ENCODE results near the gene NUP210L.

DNA sequence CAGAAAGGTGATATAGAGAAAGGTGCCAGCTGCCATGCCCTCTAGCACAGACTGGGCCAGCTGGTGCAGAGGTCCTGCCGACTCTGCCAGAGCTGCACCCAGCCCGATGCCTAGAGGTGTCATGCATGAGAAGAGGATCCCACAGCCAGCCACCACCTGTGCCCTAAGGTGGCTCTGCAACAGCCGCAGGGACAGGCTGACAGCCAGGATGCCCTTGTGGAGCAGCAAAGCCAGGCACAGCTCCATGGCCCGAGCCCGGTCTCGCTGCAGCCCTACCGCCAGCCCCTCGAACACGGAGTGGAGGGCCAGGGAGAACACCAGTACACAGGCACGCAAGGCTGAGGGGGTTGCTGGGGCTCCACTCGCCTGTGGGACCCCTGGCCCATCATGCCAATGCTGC is 194.7 kb downstream of the NUP210L start:
- TF ChIP-seq, protein P1, sequence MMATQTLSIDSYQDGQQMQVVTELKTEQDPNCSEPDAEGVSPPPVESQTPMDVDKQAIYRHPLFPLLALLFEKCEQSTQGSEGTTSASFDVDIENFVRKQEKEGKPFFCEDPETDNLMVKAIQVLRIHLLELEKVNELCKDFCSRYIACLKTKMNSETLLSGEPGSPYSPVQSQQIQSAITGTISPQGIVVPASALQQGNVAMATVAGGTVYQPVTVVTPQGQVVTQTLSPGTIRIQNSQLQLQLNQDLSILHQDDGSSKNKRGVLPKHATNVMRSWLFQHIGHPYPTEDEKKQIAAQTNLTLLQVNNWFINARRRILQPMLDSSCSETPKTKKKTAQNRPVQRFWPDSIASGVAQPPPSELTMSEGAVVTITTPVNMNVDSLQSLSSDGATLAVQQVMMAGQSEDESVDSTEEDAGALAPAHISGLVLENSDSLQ (IDR thresholded peaks at IDR 0.05), result no peak
- TF ChIP-seq, protein P2, sequence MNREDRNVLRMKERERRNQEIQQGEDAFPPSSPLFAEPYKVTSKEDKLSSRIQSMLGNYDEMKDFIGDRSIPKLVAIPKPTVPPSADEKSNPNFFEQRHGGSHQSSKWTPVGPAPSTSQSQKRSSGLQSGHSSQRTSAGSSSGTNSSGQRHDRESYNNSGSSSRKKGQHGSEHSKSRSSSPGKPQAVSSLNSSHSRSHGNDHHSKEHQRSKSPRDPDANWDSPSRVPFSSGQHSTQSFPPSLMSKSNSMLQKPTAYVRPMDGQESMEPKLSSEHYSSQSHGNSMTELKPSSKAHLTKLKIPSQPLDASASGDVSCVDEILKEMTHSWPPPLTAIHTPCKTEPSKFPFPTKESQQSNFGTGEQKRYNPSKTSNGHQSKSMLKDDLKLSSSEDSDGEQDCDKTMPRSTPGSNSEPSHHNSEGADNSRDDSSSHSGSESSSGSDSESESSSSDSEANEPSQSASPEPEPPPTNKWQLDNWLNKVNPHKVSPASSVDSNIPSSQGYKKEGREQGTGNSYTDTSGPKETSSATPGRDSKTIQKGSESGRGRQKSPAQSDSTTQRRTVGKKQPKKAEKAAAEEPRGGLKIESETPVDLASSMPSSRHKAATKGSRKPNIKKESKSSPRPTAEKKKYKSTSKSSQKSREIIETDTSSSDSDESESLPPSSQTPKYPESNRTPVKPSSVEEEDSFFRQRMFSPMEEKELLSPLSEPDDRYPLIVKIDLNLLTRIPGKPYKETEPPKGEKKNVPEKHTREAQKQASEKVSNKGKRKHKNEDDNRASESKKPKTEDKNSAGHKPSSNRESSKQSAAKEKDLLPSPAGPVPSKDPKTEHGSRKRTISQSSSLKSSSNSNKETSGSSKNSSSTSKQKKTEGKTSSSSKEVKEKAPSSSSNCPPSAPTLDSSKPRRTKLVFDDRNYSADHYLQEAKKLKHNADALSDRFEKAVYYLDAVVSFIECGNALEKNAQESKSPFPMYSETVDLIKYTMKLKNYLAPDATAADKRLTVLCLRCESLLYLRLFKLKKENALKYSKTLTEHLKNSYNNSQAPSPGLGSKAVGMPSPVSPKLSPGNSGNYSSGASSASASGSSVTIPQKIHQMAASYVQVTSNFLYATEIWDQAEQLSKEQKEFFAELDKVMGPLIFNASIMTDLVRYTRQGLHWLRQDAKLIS (CRISPR knock-in tag; IDR thresholded peaks at IDR 0.05), result no peak
- TF ChIP-seq, protein P3, sequence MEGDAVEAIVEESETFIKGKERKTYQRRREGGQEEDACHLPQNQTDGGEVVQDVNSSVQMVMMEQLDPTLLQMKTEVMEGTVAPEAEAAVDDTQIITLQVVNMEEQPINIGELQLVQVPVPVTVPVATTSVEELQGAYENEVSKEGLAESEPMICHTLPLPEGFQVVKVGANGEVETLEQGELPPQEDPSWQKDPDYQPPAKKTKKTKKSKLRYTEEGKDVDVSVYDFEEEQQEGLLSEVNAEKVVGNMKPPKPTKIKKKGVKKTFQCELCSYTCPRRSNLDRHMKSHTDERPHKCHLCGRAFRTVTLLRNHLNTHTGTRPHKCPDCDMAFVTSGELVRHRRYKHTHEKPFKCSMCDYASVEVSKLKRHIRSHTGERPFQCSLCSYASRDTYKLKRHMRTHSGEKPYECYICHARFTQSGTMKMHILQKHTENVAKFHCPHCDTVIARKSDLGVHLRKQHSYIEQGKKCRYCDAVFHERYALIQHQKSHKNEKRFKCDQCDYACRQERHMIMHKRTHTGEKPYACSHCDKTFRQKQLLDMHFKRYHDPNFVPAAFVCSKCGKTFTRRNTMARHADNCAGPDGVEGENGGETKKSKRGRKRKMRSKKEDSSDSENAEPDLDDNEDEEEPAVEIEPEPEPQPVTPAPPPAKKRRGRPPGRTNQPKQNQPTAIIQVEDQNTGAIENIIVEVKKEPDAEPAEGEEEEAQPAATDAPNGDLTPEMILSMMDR (IDR thresholded peaks at IDR 0.05 in 2 of 3, conservative IDR thresholded peaks at IDR 0.05 in 1 of 3; ENCODE audit: insufficient read depth in 2 of 3, low read depth in 1 of 3, low read length in 3 of 3), result no peak
- TF ChIP-seq, protein P4, sequence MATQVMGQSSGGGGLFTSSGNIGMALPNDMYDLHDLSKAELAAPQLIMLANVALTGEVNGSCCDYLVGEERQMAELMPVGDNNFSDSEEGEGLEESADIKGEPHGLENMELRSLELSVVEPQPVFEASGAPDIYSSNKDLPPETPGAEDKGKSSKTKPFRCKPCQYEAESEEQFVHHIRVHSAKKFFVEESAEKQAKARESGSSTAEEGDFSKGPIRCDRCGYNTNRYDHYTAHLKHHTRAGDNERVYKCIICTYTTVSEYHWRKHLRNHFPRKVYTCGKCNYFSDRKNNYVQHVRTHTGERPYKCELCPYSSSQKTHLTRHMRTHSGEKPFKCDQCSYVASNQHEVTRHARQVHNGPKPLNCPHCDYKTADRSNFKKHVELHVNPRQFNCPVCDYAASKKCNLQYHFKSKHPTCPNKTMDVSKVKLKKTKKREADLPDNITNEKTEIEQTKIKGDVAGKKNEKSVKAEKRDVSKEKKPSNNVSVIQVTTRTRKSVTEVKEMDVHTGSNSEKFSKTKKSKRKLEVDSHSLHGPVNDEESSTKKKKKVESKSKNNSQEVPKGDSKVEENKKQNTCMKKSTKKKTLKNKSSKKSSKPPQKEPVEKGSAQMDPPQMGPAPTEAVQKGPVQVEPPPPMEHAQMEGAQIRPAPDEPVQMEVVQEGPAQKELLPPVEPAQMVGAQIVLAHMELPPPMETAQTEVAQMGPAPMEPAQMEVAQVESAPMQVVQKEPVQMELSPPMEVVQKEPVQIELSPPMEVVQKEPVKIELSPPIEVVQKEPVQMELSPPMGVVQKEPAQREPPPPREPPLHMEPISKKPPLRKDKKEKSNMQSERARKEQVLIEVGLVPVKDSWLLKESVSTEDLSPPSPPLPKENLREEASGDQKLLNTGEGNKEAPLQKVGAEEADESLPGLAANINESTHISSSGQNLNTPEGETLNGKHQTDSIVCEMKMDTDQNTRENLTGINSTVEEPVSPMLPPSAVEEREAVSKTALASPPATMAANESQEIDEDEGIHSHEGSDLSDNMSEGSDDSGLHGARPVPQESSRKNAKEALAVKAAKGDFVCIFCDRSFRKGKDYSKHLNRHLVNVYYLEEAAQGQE (IDR thresholded peaks at IDR 0.05; ENCODE audit: borderline replicate concordance), result no peak
- TF ChIP-seq, protein P4 (CRISPR knock-in tag; IDR thresholded peaks at IDR 0.05; ENCODE audit: low read depth), result no peak
- TF ChIP-seq JUND (IDR thresholded peaks at IDR 0.05; ENCODE audit: borderline replicate concordance, low read depth, low read length), result no peak
- no peak for TF ChIP-seq JUND (tag; IDR thresholded peaks at IDR 0.05; ENCODE audit: borderline replicate concordance, low read depth, low read length)
- TF ChIP-seq EZH2 (IDR thresholded peaks at IDR 0.05; ENCODE audit: borderline replicate concordance, low read depth, low read length), result no peak
- TF ChIP-seq BRCA1 (IDR thresholded peaks at IDR 0.05), result no peak
- no peak for TF ChIP-seq BRCA1 (CRISPR knock-in tag; IDR thresholded peaks at IDR 0.05)
- TF ChIP-seq PTTG1 (tag; IDR thresholded peaks at IDR 0.05; ENCODE audit: low read depth), result no peak

All from K562 (cell line).